Measurements from ENCODE around the gene CISTR.

CISTR gene

DNA sequence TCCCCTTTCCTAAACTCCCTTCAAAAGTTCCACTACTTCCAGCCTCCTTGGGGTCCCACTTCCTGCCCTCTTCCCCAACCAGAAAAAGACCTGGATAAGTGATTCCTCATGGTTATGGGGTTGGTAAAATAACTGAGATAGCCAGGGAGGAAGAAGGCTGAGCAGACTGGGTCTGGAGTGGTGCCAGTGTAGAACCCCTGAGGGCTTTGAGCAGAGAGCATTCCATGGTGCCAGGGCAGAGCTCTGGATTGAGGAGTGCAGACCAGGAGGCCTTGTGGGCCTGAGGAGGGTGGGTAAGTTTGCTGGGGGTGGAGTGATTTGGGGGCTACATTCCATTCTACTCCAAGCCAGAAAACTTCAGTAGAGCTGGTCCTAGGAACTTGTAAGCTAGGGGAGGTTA is 9.5 kb upstream of the CISTR start:
- no peak for DNase-seq

DNA sequence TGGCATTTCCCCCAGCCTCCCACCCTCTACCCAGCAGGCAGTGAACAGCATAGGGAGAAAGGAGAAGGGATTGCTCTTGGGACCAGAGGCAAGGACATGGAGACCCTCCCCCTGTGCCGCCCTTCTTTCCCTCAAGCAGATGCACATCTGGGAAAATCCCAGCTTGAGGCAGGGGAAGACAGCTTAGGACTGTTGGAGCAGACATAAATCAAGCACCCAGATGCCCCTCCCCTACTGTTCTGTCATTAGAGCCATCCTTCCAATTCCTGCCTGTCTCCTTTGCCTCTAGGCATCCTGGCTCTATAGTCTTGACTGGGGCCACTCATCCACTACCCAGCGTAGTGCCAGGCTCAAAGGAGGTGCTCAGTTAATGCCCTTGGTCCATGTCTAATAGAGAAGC is 7.5 kb upstream of the CISTR start:
- DNase-seq: no peak

DNA sequence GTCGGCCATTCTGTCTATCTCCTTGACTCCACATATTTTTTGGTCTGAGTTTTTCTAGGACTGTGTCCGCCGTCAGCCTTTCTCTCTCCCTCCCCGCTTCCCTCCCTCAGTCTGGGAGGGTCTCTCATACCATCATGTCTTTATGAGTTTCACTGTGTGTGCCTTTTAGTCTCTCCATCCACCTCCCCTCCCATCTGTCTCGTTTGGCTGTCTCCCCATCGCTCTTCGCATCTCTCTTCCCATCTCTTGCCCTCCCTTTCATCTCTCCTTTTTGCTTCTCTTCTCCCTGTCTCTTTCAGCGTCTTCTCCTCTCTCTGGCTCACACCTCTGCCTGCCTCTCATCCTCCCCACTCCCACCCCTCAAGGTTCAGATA is 6.9 kb upstream of the CISTR start:
- DNase-seq: no peak

DNA sequence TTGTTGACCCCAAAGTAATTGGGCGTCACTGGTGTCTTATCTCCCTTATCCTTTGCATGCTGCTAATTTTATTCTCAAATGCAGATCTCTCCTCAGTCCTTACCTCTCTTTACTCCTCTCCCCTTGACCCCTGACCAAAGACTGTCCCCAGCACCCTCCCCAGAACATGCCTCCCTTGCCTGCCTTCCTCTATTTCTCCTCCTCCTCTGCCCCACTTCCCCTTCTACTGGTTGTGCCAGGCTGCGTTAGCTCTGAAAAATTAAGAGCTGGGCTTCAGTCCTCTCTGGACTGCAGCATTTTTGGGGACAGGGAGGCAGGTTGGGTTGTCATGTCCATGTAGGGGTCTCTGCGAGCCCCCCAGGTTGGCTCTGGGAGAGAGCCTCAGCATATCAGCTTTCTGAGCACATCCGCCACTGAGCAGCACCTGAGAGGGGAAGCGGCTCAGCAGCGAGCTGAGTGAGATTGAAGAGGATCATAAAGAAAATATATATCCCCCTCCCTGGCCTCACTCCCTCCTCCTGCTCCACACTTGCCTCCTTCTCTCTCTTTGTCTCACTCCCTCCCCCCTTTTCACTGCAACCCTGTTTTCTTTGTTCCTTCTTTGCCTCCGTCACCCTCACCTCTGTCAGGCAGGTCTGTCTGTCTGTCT is 6.4 kb upstream of the CISTR start:
- no peak for DNase-seq

DNA sequence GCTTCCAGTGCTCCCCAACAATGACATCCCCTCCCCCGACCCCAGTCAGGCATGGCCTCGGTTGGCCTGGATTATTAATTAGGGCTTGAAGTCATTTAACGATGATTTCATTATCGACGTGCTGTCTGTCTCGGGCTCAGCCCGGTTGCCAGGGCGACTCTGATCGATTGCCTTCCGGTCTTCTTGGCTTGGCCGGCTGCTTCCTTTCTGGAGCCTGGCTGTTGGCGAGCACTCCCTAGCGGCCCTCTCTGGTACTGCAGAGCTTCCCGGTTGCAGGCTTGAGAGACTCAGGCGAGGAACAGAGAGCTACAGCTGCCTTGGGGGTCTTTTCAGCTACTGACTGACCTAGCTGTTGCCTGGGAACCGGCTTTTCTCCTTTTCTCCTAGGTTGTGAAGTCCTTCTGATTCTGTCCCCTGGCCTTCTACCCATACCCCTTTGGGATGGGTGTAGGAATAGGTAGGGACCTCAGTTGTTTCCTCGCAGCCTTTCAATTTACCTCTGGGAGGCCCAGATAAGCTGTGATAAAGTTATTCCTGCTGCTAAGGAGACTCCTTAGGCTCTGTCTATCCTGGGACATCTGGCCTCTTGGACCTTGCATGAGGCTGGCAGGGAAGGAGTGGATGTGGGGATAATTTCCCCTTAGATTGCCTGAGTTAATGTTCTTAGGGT is 5.5 kb upstream of the CISTR start:
- DNase-seq: peak; percentile 68

DNA sequence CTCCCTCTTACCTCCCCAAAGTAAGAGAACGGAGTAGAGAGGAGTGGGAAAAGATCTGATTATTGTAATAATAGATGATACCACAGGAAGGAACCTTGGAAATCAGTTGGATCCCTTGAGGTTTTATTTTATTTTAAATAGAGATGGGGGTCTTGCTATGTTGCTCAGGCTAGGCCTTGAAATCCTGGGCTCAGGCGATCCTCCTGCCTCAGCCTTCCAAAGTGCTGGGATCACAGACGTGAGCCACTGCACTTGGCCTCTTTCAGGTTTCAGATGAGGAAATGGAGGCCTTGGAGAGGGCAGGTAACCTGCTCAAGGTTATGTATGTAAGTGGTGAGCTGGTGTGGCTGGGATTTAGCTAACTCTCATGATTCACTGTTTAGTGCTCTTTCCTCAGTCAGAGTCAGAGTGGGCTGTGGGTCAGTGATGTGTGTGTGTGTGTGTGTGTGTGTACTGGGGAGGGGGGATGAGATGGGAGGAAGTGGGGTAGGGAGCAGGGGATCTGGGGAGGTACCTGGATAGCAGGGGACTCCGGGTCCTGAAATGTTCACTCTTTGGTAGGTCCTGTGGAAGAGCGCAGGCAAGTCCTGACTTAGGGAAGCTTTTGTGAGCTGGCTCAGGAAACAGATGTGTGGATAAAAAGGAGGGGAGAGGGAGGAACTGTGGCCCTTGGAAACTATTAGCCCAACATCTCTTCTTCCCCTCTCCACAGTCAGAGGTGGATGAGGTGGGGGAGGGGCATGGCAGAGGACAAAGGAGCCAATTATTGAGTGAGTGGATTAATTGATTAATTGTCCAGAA is 4.7 kb upstream of the CISTR start:
- no peak for DNase-seq

DNA sequence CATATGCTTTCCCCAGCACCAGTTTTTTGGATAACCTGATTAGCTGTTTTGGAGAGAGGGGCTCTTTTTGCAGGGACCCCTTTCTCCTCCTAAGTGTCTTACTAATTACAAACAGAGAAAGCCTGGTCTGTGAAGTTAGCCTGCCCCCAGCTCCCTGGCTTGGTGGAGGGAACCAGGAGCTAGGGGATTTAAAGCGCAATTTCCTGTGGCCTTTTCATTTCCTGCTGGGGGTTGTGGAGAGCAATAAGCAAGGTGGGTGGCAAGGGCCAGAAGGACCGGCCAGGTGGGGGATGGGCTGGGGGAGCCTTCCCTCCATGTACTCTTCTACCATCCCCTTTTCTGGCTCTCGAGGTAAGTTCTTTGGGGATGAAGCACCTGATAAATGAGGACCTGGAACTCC is 4.1 kb upstream of the CISTR start:
- no peak for DNase-seq

DNA sequence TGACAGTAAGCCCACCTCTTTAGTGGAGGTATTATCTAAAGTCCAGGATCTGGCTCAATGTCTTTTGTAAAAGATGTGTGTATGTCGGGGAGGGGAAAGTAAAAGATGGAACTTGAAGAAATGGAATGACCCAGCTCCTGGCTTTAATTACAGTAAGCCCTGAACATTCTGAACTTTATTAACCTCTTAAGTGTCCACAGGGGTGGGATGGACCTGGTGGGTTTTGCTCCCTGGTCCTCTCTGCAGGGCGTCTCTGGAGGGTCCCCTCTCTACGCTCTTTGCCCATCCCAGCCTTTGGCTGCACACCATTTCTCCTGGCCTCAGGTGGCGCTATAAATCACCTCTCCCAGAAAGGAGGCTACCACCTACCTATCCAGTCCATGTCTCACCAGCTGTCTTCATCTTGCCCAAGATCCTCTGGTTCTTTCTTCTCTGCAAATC is 3.7 kb upstream of the CISTR start:
- no peak for DNase-seq

DNA sequence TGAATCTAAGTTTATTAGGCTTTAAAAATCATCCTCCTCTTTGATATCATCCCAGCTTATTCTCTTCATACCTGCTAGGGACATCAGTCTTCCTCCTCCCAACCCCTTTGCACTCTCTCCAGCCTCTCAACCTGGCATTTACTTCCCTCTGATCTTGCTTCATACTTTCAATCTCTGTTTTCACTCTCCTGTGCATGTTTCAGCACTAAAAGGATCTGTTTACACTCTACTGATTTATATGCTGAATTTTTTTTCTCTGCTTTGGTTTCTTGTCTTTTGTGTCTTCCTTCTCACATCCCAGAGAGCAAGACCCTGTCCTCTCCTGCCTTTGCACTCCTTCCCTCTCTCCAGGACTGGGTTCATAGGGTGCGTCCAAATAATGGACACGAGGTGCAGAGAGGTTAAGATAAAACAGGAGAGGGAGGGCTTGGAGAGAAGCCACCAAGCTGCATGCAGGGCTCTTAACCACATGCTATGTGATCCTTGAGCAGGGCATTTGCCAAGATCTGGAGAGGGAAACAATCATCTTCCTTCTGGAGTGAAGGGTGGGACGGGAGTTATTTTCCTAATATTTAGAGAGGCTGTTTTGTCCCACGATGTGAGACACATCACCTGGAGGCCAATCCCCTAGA is 3.0 kb upstream of the CISTR start:
- DNase-seq: no peak

DNA sequence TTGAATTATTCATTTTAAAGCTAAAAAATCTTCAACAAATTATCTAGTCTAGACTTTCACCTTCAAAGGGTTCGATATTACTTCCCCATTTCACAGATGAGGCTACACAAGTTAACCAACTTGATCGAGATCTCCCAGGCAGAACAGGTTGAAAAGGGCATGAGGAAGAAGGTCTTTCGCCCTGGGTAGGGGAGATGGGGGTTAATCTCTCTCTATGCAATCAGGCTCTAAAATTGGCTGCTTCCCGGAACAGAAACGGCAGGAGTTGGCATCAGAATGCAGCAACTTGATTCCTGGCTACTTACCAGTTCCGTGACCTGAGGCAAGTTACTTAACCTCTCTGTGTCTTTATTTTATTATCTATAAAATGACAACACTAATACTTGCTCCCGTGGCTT is 2.4 kb upstream of the CISTR start:
- DNase-seq: no peak

DNA sequence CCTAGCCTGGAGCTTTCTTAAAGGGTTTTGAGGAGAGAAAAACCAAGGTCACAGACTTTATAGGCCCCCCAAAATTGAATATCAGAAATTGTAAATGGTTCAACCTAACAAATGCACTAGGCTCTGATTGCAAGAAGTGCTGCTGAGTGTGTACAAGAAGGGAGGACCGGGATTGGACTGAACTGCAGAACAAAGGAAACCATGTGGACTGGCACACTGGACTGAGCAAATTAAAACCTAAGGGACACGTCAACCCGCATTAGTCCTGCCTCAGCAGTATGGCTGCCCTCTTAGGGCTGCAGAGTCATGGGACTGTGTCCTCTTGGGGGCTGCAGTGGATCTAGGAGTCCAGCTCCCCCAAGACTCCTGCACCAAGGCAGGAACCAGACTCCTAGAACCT is 842 bp upstream of the CISTR start:
- DNase-seq: no peak

DNA sequence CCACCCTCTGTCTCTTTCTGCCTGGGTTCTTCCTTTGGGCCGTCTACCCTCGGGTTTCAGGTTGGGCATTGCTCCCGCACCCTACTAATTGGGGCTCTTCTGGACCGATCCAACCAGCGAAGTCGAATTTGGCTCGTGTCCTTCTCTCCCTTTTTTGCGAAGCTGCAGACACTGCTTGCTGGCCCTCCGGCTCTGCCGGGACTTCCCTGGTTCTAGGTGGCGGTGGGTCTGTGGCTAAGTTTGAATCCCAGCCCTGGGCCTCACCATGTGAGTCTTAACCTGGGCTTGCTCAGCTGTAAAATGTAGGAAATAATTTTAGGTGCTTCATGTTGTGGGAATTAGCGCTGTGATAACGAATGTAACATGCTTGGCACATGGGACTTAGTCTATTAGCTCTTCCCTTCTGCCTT is 418 bp upstream of the CISTR start:
- no peak for DNase-seq

DNA sequence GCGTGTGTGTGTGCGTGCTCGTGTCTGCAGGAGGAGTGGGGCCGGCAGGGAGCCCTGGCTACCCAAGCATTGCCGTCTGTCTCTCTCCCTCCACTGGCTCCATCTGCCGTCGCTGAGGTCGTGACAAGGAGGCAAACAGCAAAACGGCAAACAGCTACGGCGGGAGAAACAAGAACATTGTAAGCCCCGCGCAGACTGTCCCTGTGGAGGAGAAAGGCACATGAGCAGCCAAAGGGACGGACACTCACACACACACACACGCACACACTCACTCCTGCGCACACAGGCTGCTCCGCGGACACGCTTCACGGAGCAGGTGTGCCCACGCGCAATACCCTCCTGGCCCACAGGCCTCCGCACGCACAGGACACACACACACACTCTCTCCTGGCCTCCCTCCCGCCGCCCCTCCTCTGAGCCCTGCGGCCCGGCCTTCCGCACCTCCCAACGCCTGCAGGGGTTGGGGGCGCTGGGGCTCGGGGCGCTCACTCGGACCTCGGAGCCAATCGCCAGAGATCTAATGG is 905 bp downstream of the CISTR start:
- DNase-seq: no peak

DNA sequence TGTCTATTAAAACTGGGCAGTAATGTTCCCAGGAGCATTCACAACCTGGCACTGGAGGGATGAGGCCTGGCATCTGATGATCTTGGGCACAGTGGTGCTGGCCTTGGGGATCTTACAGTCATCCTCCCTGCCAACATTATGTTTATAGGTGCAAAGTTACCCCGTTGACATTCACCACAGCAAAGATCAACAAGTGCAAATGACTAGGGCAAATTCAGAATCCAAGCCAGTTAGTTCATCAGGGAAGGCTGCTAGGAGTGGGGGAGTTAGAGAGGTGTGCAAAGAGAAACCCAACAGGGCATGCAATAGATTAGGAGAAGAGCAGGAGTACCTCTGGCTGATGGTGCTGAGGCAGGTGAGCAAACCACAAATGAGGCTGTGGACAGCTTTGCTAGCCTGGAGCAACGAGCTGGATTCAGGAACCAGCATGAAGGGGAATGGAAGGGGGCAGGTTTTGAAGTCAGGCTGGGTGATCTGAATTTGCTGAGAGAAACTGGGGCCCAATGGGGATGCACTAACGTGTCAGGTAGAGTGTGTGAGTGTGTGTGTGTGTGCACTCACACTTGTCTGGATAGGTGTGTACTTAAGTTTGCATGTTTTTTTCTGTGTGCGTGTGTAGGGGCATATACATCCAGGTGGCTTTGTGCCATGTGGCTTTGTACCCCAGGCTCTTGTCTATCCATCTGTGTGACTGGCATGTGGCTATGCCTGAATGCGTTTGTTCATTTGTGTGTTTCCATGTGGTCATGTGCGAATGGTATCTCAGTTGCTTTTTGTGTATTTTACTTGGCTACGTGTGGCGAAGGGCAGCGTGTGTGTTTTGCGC is 1.6 kb downstream of the CISTR start:
- no peak for DNase-seq

DNA sequence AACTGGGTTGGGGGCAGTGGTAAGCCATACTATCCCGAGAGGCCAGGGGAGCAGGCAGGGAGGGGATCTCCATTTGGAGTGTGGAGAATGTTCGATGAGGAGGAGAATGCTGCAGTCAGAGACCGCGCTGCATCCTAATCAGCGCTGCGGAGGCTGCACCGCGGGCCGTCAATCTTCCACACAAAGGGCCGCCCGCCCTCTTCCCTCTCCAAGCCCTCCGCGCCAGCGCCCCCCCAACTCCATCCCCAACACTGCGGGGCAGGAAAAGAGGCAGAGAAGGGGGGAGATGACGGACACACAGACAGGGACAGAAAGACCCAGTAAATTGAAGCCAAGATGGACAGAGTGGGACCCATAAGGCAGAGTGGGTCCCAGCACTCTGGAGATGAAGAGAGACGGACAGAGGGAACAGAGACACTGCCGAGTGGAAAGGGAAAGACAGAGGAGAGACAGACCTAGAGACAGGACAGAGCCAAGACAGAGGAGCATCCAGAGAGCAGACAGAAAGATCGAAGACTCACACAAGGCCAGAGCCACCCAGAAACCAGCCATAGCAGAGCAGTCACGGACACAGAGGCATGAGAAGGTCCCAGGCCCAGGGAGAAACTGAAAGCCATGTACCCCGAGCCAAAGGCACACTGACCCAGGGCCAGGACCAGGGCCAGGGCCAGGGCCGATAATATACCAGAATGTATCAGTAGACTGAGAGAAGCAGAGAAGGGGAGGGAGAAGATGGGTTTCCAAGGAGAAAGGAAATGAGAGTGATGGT is 3.5 kb downstream of the CISTR start:
- no peak for DNase-seq

DNA sequence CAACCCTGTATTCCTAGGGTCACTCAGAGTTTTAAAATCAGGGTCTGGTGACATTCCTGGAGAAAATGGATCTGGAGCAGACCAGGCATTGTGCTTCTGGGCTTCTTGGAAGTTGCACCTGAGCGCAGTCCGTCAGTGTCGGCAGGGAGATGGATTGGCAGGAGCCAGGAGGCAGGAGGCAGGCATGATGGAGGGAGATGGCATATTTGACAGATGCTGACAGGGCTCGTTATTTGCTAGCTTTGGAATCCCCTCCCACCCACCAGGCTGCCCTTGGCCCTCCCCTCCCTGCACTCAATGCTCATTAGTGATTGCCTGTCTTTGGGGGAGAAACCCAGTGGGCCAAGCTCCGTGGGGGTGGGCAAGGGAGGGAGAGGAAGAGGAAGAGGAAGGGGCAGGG is 4.7 kb downstream of the CISTR start:
- DNase-seq: no peak

DNA sequence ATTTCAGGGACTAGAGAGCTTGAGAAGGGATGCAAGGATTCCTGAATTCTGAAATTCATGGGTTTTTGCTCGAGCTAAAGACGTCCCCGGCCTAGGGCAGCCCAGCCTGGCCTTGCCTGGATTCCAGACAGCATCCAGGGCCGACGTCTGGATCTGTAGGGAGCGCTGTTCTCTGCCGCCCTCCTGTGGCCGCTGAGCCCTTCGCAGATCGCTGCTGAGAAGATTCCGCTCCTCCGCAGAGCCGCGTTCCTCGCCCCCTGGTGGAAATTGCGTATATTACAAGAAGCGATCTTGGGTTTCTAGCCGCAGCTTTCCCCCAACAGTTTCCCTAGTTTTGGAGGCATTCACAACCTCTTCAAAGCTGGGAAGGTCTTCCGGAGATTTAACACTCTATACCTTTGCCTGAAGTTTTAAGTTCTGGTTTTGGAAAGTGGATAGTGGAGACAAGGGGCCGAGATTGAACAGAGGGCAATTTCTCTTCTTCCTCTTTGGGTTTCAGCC is 5.1 kb downstream of the CISTR start:
- peak; percentile 78 for DNase-seq

DNA sequence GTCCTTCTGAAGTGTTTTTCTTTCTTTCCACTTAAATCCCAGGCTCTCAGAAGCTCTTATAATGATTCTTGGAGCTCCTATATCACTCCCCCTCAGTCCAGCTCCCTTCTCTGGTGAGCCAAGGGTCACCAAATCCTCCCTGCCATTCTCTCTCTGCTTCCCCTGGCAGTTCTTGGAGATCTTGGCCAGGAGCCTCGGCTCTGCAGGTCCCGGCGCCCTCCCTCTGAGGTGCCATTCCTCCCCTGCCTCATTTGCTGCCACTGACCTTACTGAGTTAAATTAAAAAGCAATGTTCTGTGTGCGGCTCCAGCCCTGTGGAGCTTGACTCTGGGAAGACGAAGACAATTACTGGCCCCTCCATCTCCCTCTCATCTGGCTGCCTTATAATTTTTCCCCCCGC is 7.0 kb downstream of the CISTR start:
- DNase-seq: no peak

DNA sequence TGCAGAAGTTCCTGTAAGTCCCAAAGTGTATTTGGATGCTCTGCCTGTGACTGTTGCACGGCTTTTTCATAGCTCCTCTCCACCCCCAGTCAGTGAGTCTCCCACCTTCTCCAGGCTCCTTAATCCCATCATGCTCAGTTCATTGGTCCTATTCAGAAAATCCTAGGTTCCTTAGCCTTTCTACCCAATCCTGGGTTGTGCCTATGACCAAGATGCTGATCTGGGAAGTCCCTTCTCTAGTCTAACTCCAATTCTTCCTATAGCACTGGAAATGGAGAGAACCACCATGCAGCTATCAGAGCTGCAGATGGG is 7.7 kb downstream of the CISTR start:
- DNase-seq: no peak

DNA sequence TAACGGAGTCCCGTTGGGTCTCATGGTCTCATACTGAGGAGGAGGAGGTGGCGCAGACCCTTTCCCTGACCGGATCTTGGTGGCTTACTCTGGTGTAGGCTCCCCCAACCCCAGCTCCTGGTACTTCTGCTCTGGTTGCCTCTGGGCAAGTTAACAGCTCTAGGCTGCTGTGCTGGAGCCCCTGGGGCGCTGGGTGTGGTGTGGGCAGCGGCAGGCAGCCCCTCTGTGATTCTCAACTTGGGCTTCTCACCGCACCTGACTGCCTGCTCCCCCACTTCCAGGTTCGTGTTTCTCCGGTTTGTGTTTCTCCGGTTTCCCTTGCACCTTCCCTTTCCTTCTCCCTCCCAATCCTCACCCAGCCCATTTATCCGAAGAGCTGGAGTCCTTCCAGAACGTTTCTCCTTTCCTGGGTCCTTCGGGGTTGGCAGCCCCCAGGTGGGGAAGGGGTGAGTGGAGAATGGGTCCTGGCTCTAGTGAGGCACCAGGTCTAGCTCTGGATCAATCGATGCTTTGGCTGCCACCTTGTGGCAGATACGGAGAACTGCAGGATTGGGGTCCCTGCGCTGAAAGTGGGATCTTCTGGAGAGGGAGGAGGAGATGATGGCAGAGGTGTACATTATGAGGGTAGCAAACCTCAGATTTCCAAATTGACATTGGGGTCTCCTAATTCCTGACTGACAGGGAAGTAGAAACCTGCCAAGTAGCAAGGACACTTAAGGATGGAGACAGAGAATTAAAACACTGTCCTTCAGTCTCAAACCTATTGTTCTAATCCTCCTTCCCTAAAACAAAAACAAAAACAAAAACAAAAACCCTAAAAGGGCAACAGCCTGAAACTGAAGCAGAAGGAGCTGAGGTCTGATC is 8.3 kb downstream of the CISTR start:
- DNase-seq: peak; percentile 58

DNA sequence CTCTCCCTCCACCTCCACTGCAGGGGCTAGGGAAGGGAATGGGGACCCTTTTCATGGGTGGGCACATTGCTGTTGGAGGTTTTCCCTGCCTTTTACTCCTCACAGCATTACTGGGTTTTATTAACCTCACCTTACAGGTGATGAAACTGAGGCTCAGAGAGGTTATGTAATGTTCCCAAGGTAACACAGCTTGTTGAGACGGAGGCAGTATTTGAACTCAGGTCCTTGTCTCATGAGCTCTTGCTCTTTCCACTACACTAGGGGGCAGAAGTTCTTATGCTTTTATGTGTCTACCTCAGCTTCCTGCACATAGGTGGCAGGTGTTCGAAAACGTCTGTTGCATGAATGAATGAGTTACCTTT is 11.7 kb downstream of the CISTR start:
- no peak for DNase-seq

Data from activated T-cell treated with anti-CD3 and anti-CD28 coated beads for 4 hours (primary cell).